Medulla oblongata (tissue), 1 donor: ENCODE measurements around the gene GAS2L3.

Experiments used
- DNase-seq: peaks from one replicate; pipeline ENCODE4 v3.0.0-alpha.2; 2015; ENCODE audit errors: extremely low spot score

The GAS2L3 gene

GRCh38 chr12:100656856-100657255, 83.4 kb downstream of the GAS2L3 start:
- DNase-seq = no peak

- no peak for DNase-seq
These were observed 87.9 kb downstream of the GAS2L3 start for GRCh38 chr12:100661300-100661951.

GRCh38 chr12:100666588-100666987, 93.1 kb downstream of the GAS2L3 start:
- no peak for DNase-seq

- peak; percentile 78 for DNase-seq
These were observed 95.6 kb downstream of the GAS2L3 start for GRCh38 chr12:100668945-100669536.

- no peak for DNase-seq
These were observed 96.4 kb downstream of the GAS2L3 start for GRCh38 chr12:100669922-100670321.

- DNase-seq = no peak
These were observed 98.1 kb downstream of the GAS2L3 start for GRCh38 chr12:100671396-100672074.

- no peak for DNase-seq
These were observed 98.7 kb downstream of the GAS2L3 start for GRCh38 chr12:100672075-100672592.

- DNase-seq = no peak
These were observed 100.8 kb downstream of the GAS2L3 start for GRCh38 chr12:100674036-100674888.
